Stimulated activated CD8-positive, alpha-beta memory T cell treated with anti-CD3 and anti-CD28 coated beads, Interleukin-12 subunit alpha, Interleukin-12 subunit beta, amount 100 ng/mL, for 1 hour (primary cell): ENCODE data around the gene EFL1.

Experiments used
- DNase-seq: peaks from one replicate; pipeline ENCODE4 v3.0.0-alpha.2; 2020; ENCODE audit warnings: low read depth

EFL1 gene

GRCh38 chr15:82122746-82123400 is 139.7 kb downstream of the EFL1 start:
- DNase-seq: no peak

- no peak for DNase-seq
Observed at GRCh38 chr15:82118040-82118439, 144.5 kb downstream of the EFL1 start.

GRCh38 chr15:82117296-82117695 is 145.2 kb downstream of the EFL1 start:
- DNase-seq: no peak

GRCh38 chr15:82114660-82115059 is 147.9 kb downstream of the EFL1 start:
- no peak for DNase-seq

- DNase-seq: no peak
Observed at GRCh38 chr15:82113106-82113715, 149.3 kb downstream of the EFL1 start.

GRCh38 chr15:82111918-82112317 is 150.6 kb downstream of the EFL1 start:
- DNase-seq: no peak

GRCh38 chr15:82110144-82110543 is 152.4 kb downstream of the EFL1 start:
- no peak for DNase-seq

- DNase-seq: peak; percentile 40
Observed at GRCh38 chr15:82108489-82109078, 153.9 kb downstream of the EFL1 start.

- DNase-seq: no peak
Observed at GRCh38 chr15:82106679-82107078, 155.9 kb downstream of the EFL1 start.

- no peak for DNase-seq
Observed at GRCh38 chr15:82105451-82106215, 156.9 kb downstream of the EFL1 start.

GRCh38 chr15:82103468-82103867 is 159.1 kb downstream of the EFL1 start:
- DNase-seq: no peak

- DNase-seq: no peak
Observed at GRCh38 chr15:82100111-82100929, 162.2 kb downstream of the EFL1 start.

- no peak for DNase-seq
Observed at GRCh38 chr15:82098674-82099073, 163.9 kb downstream of the EFL1 start.

- no peak for DNase-seq
Observed at GRCh38 chr15:82095803-82096202, 166.7 kb downstream of the EFL1 start.

GRCh38 chr15:82093774-82094211 is 168.7 kb downstream of the EFL1 start:
- no peak for DNase-seq

- DNase-seq: no peak
Observed at GRCh38 chr15:82093325-82093724, 169.2 kb downstream of the EFL1 start.

- no peak for DNase-seq
Observed at GRCh38 chr15:82091636-82092140, 170.8 kb downstream of the EFL1 start.

- no peak for DNase-seq
Observed at GRCh38 chr15:82086243-82086995, 176.1 kb downstream of the EFL1 start.

- no peak for DNase-seq
Observed at GRCh38 chr15:82081914-82082762, 180.4 kb downstream of the EFL1 start.

- no peak for DNase-seq
Observed at GRCh38 chr15:82080774-82081173, 181.8 kb downstream of the EFL1 start.
